ENCODE data around the gene APMAP. TPM values are rescaled to one million over a fixed set of nuclear protein-coding genes. Genes with fewer than 3 reads are reported as not detected.

APMAP gene
- total RNA-seq, 2 experiments from 2014 or later: 9.5 to 11.3 TPM

GRCh38 chr20:24977336-24977735, 15.2 kb downstream of the APMAP start:
- ATAC-seq (ENCODE audit: poor library complexity) (no peak), DNase-seq (no peak)
- H3K27ac ChIP-seq (ENCODE audit: low read depth in 1 of 2, low read length in 2 of 2): no peak overlapping the region
- H3K4me3 Mint-ChIP-seq: no peak overlapping the region
- H3K27ac Mint-ChIP-seq: no peak overlapping the region
- H3K27me3 ChIP-seq (ENCODE audit: control insufficient read depth in 1 of 2, insufficient read depth in 2 of 2, low read length in 2 of 2): no peaks in the 10 kb centered on the region
- no peak for TF ChIP-seq CTCF (IDR thresholded peaks at IDR 0.05)
- no peaks in the 10 kb centered on the region for H3K27me3 Mint-ChIP-seq
- peaks cover 98% of the 10 kb centered on the region for H3K36me3 Mint-ChIP-seq (ENCODE audit: low read depth)
- peaks cover 2% of the 10 kb centered on the region for H3K9me3 Mint-ChIP-seq
- no peak overlapping the region for H3K4me3 ChIP-seq (ENCODE audit: low read length)
- H3K36me3 ChIP-seq (ENCODE audit: insufficient read depth, low read length): peaks cover 83% of the 10 kb centered on the region
- ChIA-PET POLR2A (interaction anchor here (1.8 kb wide), 1 partner anchor 15 kb away, joined by 4 read pairs; the partner anchor contains the start of gene APMAP), CTCF (no interaction called here)
- peaks cover 8% of the 10 kb centered on the region for H3K4me1 ChIP-seq (ENCODE audit: insufficient read depth, low read length)
- intact Hi-C loops (cut with DNase I, micrococcal nuclease): no loop called here
- peaks cover 19% of the 10 kb centered on the region for H3K4me1 Mint-ChIP-seq (ENCODE audit: low read depth)
- H3K9me3 ChIP-seq (ENCODE audit: control insufficient read depth in 1 of 2, insufficient read depth in 1 of 2, low read length in 2 of 2): peaks cover 0 to 18% of the 10 kb centered on the region in 2 experiments

GRCh38 chr20:24972341-24972740, 20.2 kb downstream of the APMAP start:
- H3K27ac ChIP-seq (ENCODE audit: low read depth in 1 of 2, low read length in 2 of 2): no peak overlapping the region
- Mint-ChIP-seq H3K27me3 (no peaks in the 10 kb centered on the region), H3K4me1 (ENCODE audit: low read depth) (no peaks in the 10 kb centered on the region), H3K36me3 (ENCODE audit: low read depth) (peaks cover 98% of the 10 kb centered on the region), H3K4me3 (no peak overlapping the region), H3K27ac (no peak overlapping the region), H3K9me3 (peaks cover 2% of the 10 kb centered on the region)
- H3K27me3 ChIP-seq (ENCODE audit: control insufficient read depth in 1 of 2, insufficient read depth in 2 of 2, low read length in 2 of 2): no peaks in the 10 kb centered on the region
- DNase-seq: peak in 1 of 14 experiments; percentile 23
- H3K4me1 ChIP-seq (ENCODE audit: insufficient read depth, low read length): no peaks in the 10 kb centered on the region
- ChIA-PET CTCF (no interaction called here), POLR2A (no interaction called here)
- no peak for ATAC-seq (ENCODE audit: poor library complexity)
- TF ChIP-seq CTCF (IDR thresholded peaks at IDR 0.05): no peak
- peaks cover 0 to 2% of the 10 kb centered on the region in 2 experiments for H3K9me3 ChIP-seq (ENCODE audit: control insufficient read depth in 1 of 2, insufficient read depth in 1 of 2, low read length in 2 of 2)
- peaks cover 82% of the 10 kb centered on the region for H3K36me3 ChIP-seq (ENCODE audit: insufficient read depth, low read length)
- no peak overlapping the region for H3K4me3 ChIP-seq (ENCODE audit: low read length)
- intact Hi-C loops (cut with DNase I, micrococcal nuclease): no loop called here

GRCh38 chr20:24971376-24972101, 21.0 kb downstream of the APMAP start:
- POLR2A ChIA-PET: no interaction called here

More at GRCh38 chr20:24971376-24972101, 21.0 kb downstream of the APMAP start:
- Mint-ChIP-seq H3K9me3 (no peaks in the 10 kb centered on the region), H3K27ac (no peak overlapping the region), H3K27me3 (no peaks in the 10 kb centered on the region), H3K4me3 (no peak overlapping the region), H3K4me1 (ENCODE audit: low read depth) (no peaks in the 10 kb centered on the region), H3K36me3 (ENCODE audit: low read depth) (peaks cover 98% of the 10 kb centered on the region)
- H3K4me3 ChIP-seq (ENCODE audit: low read length): no peak overlapping the region
- ATAC-seq (ENCODE audit: poor library complexity) (no peak), DNase-seq (no peak)
- no peaks in the 10 kb centered on the region for H3K27me3 ChIP-seq (ENCODE audit: control insufficient read depth in 1 of 2, insufficient read depth in 2 of 2, low read length in 2 of 2)
- no peaks in the 10 kb centered on the region for H3K4me1 ChIP-seq (ENCODE audit: insufficient read depth, low read length)
- no peak for TF ChIP-seq CTCF (IDR thresholded peaks at IDR 0.05)
- no peaks in the 10 kb centered on the region for H3K9me3 ChIP-seq (ENCODE audit: control insufficient read depth in 1 of 2, insufficient read depth in 1 of 2, low read length in 2 of 2)
- H3K36me3 ChIP-seq (ENCODE audit: insufficient read depth, low read length): peaks cover 79% of the 10 kb centered on the region
- CTCF ChIA-PET: no interaction called here
- H3K27ac ChIP-seq (ENCODE audit: low read depth in 1 of 2, low read length in 2 of 2): no peak overlapping the region
- intact Hi-C loops (cut with DNase I, micrococcal nuclease): no loop called here
